Naive thymus-derived CD4-positive, alpha-beta T cell (primary cell): ENCODE measurements around the gene FALEC. TPM values are rescaled to one million over a fixed set of nuclear protein-coding genes. Genes with fewer than 3 reads are reported as not detected.

Experiments used
- ATAC-seq: fragments of 150-1000 bp; cut with Tn5 transposase; 2 replicates; pipeline ENCODE4 v1.10.0; 2021; ENCODE audit warnings: mild to moderate bottlenecking, moderate library complexity
- CTCF ChIA-PET: fragments of 350-600 bp; sonication (Branson Sonifier 250); formaldehyde crosslinking; loops from one replicate; lab custom pipeline; 2021; ENCODE audit warnings: antibody characterized with exemption; lab: Charles Lee
- POLR2A ChIA-PET: fragments of 350-600 bp; sonication (Branson Sonifier 250); formaldehyde crosslinking; loops from one replicate; lab custom pipeline; 2021; ENCODE audit warnings: antibody characterized with exemption, inconsistent platforms; lab: Charles Lee
- DNase-seq, 9 donors: peaks; one replicate each; pipeline versions ENCODE4 v3.0.0 to v3.0.0-alpha.2; 2020 to 2022; ENCODE audit warnings: mixed read lengths in 1 of 9
- H3K27ac ChIP-seq: one replicate; pipeline ENCODE4 v1.7.0; 2013; ENCODE audit warnings: mild to moderate bottlenecking, low read depth, low read length, moderate library complexity
- H3K27me3 ChIP-seq, 2 donors: one replicate each; pipeline ENCODE4 v1.7.0; 2013; ENCODE audit warnings: low read length in 2 of 2, mild to moderate bottlenecking in 2 of 2, moderate library complexity in 2 of 2; ENCODE audit not compliant: control insufficient read depth in 2 of 2, insufficient read depth in 2 of 2
- H3K36me3 ChIP-seq, 3 experiments: 1 replicate in 2 of 3; 2 replicates in 1 of 3; pipeline ENCODE4 v1.7.0; 2013; ENCODE audit warnings: low read length in 3 of 3, mild to moderate bottlenecking in 3 of 3, moderate library complexity in 1 of 3; ENCODE audit not compliant: insufficient read depth in 3 of 3, control insufficient read depth in 2 of 3
- H3K4me1 ChIP-seq, 2 donors: one replicate each; pipeline ENCODE4 v1.7.0; 2013; ENCODE audit warnings: low read length in 2 of 2, mild to moderate bottlenecking in 2 of 2, moderate library complexity in 1 of 2; ENCODE audit not compliant: control insufficient read depth in 2 of 2, insufficient read depth in 2 of 2
- H3K4me3 ChIP-seq: 2 replicates; pipeline ENCODE4 v1.7.0; 2013; ENCODE audit warnings: mild to moderate bottlenecking, low read length
- H3K9me3 ChIP-seq, 3 experiments: 1 replicate in 2 of 3; 2 replicates in 1 of 3; pipeline ENCODE4 v1.7.0; 2013; ENCODE audit warnings: low read length in 3 of 3; ENCODE audit not compliant: control insufficient read depth in 2 of 3
- H3K27ac Mint-ChIP-seq, 9 donors: one replicate each; pipeline ENCODE4 v1.8.0; 2020 to 2022; ENCODE audit warnings: mixed read lengths in 9 of 9, mild to moderate bottlenecking in 8 of 9, moderate library complexity in 5 of 9, inconsistent platforms in 2 of 9
- H3K27me3 Mint-ChIP-seq, 5 donors: one replicate each; pipeline ENCODE4 v1.8.0; 2021 to 2022; ENCODE audit warnings: mixed read lengths in 5 of 5, mild to moderate bottlenecking in 1 of 5
- H3K36me3 Mint-ChIP-seq, 5 donors: one replicate each; pipeline ENCODE4 v1.8.0; 2020 to 2022; ENCODE audit warnings: mixed read lengths in 5 of 5, mild to moderate bottlenecking in 3 of 5, inconsistent platforms in 1 of 5
- H3K4me1 Mint-ChIP-seq, 7 donors: one replicate each; pipeline ENCODE4 v1.8.0; 2020 to 2022; ENCODE audit warnings: mixed read lengths in 7 of 7, mild to moderate bottlenecking in 3 of 7, inconsistent platforms in 1 of 7
- H3K4me3 Mint-ChIP-seq, 10 donors: one replicate each; pipeline ENCODE4 v1.8.0; 2020 to 2022; ENCODE audit warnings: mild to moderate bottlenecking in 10 of 10, mixed read lengths in 10 of 10, moderate library complexity in 6 of 10, inconsistent platforms in 2 of 10
- H3K9me3 Mint-ChIP-seq, 11 donors: one replicate each; pipeline ENCODE4 v1.8.0; 2020 to 2022; ENCODE audit warnings: mixed read lengths in 11 of 11, mild to moderate bottlenecking in 4 of 11, inconsistent platforms in 1 of 11, moderate library complexity in 1 of 11
- intact Hi-C, 2 donors: fragments of 100-400 bp; cut with micrococcal nuclease; formaldehyde crosslinking; loops; one replicate each; pipeline ENCODE4 v1.15.1; 2023
- polyA plus RNA-seq, 2 donors: library from polyadenylated mRNA; unstranded; fragments of 300-500 nt; fragmentation: Illumina TruSeq; gene quantifications; one replicate each; pipeline ENCODE4 v1.2.3, GENCODE V29; 2021
- total RNA-seq, 6 experiments: library from RNA in 5 of 6; stranded (reverse) in 5 of 6; gene quantifications; 1 replicate in 5 of 6; 2 replicates in 1 of 6; pipeline ENCODE4 v1.2.3 and lab custom pipeline; 2021 to 2026

Gene FALEC
- total and polyA plus RNA-seq, 7 experiments from 2014 or later = 0.44 to 2.5 (median 0.76) TPM; not detected in 4

DNA sequence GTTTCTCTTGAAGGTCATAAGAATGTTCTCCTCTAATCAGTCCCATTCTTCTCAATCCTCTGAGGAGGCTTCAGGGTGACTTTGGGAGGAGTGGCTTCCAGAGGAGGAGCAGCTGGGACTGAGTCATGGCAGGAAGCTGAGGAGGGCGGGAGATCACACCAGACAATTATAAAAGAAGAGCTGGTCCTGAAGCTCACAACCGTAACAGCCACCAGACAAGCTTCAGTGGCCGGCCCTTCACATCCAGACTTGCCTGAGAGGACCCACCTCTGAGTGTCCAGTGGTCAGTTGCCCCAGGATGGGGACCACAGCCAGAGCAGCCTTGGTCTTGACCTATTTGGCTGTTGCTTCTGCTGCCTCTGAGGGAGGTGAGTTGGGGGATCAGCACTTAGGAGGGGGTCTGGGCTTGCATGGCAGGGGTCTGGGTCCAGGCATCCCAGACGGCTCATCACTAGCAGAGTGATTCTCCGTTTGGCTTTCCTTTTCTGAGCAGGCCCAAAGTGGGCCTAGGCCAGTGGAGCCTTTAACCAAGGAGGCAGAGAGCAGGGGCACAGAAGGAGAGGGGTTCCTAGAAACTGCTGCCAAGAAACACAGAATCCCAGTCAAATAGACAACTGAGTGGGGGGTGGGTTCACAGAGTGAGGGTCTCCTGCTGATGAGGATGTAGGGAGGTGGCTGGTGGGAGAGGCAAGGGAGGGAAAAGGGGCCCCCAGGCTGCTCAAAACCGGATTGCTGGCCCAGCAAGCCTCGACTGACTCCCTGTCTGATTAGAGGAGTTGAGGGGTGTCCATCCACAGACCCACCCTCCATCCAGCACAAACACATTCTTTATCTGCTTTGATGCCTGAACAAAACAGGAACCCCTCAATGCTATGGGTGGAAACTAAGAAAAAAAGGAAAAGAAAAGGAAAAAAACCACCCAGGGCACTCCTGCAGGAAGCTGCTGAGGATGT, 7.4 kb upstream of the FALEC start, which contains the start of gene ECM1:
ECM1 (plus strand) TSS at position 198 of the 953 bp plus-strand sequence; CDS start at position 299, 101 bp downstream.
- H3K9me3 ChIP-seq = no peaks in the 10 kb centered on the region
- CTCF ChIA-PET = no interaction called here
- Mint-ChIP-seq H3K4me1 (peaks cover 0 to 10% (median 0%) of the 10 kb centered on the region in 7 donors), H3K4me3 (no peak within 1 kb of the TSS), H3K36me3 (peaks cover 17 to 27% (median 18%) of the 10 kb centered on the region in 5 donors), H3K27me3 (no peaks in the 10 kb centered on the region), H3K9me3 (peaks cover 0 to 1% (median 0%) of the 10 kb centered on the region in 11 donors), H3K27ac (peak within 1 kb of the TSS in 3 of 9 donors; percentile 19 to 26 (median 20))
- H3K27ac ChIP-seq = no peak within 1 kb of the TSS
- DNase-seq = no peak
- peaks cover 0 to 39% (median 8%) of the 10 kb centered on the region in 3 experiments for H3K36me3 ChIP-seq
- POLR2A ChIA-PET = interaction anchor here (0.7 kb wide), 1 partner anchor 189 kb away, joined by 3 read pairs; the partner anchor contains the start of gene GOLPH3L
- H3K4me1 ChIP-seq = no peaks in the 10 kb centered on the region
- no peak within 1 kb of the TSS for H3K4me3 ChIP-seq
- ATAC-seq = peak; percentile 64
- no peaks in the 10 kb centered on the region for H3K27me3 ChIP-seq
- intact Hi-C loops = no loop called here

DNA sequence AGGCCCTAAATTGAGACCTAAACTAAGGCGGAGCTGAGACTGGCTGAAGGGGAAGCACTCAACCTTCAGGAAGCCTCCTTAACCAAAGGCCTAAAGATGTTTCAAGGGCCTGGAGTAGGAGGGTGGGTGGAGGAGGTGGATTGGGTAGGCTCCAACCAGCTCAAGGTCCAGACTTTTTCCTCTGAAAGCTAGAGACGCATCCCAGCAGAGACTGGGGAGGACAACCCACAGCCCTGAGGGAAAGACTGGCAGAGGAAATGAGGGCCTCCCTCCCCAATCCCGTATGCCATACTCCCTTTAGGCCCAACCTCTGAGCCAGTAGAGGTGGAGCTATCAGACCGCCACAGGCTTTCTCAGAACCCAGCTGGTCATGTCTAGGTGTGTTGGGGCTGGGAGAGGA, 6.6 kb upstream of the FALEC start:
- ATAC-seq = no peak
- ChIA-PET CTCF (no interaction called here), POLR2A (no interaction called here)

DNA sequence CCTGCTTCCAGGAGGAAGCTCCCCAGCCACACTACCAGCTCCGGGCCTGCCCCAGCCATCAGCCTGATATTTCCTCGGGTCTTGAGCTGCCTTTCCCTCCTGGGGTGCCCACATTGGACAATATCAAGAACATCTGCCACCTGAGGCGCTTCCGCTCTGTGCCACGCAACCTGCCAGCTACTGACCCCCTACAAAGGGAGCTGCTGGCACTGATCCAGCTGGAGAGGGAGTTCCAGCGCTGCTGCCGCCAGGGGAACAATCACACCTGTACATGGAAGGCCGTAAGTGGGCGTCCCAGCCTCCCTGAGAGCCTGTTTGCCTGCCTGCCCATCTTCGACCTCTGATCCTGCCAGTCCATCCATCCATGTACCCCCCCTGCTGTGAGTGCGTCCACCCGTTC, 4.0 kb upstream of the FALEC start:
- Histone ChIP-seq H3K27me3 (no peaks in the 10 kb centered on the region), H3K36me3 (peaks cover 0 to 10% (median 0%) of the 10 kb centered on the region in 3 experiments), H3K27ac (no peak overlapping the region), H3K9me3 (no peaks in the 10 kb centered on the region), H3K4me1 (peaks cover 0 to 5% of the 10 kb centered on the region in 2 donors), H3K4me3 (no peak overlapping the region)
- Mint-ChIP-seq H3K9me3 (peaks cover 0 to 1% (median 0%) of the 10 kb centered on the region in 11 donors), H3K36me3 (peaks cover 2 to 11% (median 5%) of the 10 kb centered on the region in 5 donors), H3K4me3 (no peak overlapping the region), H3K4me1 (peaks cover 6 to 20% (median 7%) of the 10 kb centered on the region in 7 donors), H3K27me3 (no peaks in the 10 kb centered on the region), H3K27ac (no peak overlapping the region)
- DNase-seq = no peak
- ATAC-seq = no peak
- ChIA-PET POLR2A (no interaction called here), CTCF (no interaction called here)
- intact Hi-C loops = no loop called here

More for the DNA sequence above, 6.6 kb upstream of the FALEC start:
- no peaks in the 10 kb centered on the region for H3K4me1 ChIP-seq
- H3K36me3 ChIP-seq = peaks cover 0 to 36% (median 7%) of the 10 kb centered on the region in 3 experiments
- H3K9me3 ChIP-seq = no peaks in the 10 kb centered on the region
- no peak overlapping the region for H3K27ac ChIP-seq
- intact Hi-C loops = no loop called here
- Mint-ChIP-seq H3K4me3 (no peak overlapping the region), H3K27me3 (no peaks in the 10 kb centered on the region), H3K36me3 (peaks cover 15 to 24% (median 16%) of the 10 kb centered on the region in 5 donors), H3K9me3 (peaks cover 0 to 1% (median 0%) of the 10 kb centered on the region in 11 donors), H3K4me1 (peaks cover 0 to 12% (median 0%) of the 10 kb centered on the region in 7 donors), H3K27ac (no peak overlapping the region)
- H3K4me3 ChIP-seq = no peak overlapping the region
- no peak for DNase-seq
- no peaks in the 10 kb centered on the region for H3K27me3 ChIP-seq

DNA sequence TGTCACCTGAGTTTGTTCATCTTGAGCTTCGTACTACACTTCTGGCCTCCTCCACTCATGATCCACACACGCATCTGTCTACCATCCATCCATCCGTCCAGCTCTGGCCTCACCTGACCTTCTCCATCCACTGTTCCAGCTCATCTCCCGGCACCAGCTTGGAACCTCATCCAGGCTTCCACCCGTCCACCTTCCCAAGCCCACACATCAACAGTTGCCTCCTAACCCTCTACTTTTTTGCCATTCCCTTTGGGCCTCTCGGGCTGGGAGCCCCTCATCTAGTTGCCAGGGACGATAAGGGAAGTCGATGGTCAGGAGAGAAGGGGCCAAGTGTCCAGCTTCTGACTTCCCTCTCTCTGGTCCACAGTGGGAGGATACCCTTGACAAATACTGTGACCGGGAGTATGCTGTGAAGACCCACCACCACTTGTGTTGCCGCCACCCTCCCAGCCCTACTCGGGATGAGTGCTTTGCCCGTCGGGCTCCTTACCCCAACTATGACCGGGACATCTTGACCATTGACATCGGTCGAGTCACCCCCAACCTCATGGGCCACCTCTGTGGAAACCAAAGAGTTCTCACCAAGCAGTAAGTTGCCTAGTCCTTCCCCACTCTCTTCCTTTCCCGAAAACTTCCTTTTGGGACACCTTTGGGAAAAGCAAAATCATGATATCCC, 3.4 kb upstream of the FALEC start:
- POLR2A ChIA-PET = no interaction called here
- Histone ChIP-seq H3K36me3 (peaks cover 0 to 5% (median 0%) of the 10 kb centered on the region in 3 experiments), H3K27ac (no peak overlapping the region), H3K4me1 (peaks cover 0 to 6% of the 10 kb centered on the region in 2 donors), H3K27me3 (no peaks in the 10 kb centered on the region), H3K9me3 (no peaks in the 10 kb centered on the region), H3K4me3 (no peak overlapping the region)
- DNase-seq (no peak), ATAC-seq (no peak)
- peaks cover 9 to 24% (median 10%) of the 10 kb centered on the region in 7 donors for H3K4me1 Mint-ChIP-seq
- peak overlapping the region in 1 of 10 donors; percentile 16 for H3K4me3 Mint-ChIP-seq
- H3K9me3 Mint-ChIP-seq = peaks cover 0 to 1% (median 0%) of the 10 kb centered on the region in 11 donors
- CTCF ChIA-PET = no interaction called here
- intact Hi-C loops = no loop called here
- H3K36me3 Mint-ChIP-seq = peaks cover 0 to 6% (median 0%) of the 10 kb centered on the region in 5 donors
- H3K27ac Mint-ChIP-seq = peak overlapping the region in 1 of 9 donors; percentile 84
- no peaks in the 10 kb centered on the region for H3K27me3 Mint-ChIP-seq

DNA sequence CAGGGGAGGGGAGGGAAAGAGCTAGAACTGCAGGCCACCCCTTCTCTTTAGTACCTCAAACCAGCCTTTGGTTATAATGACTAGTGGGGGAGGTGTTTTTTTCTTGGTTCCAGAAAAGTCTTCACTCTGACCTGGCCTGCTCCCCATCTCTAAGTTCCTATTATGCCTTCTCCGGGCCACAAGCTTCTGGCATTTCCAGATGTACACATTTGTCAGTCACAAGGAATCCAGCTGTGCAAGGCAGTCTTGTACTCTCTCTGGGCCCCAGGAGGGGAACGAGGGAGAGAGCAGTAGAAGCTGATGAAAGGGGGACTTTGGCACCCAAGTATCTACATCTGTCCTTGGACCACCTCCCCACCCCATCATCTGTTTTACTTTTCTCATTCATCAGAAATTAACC, 2.7 kb upstream of the FALEC start:
- CTCF ChIA-PET = no interaction called here
- H3K4me1 ChIP-seq = peaks cover 0 to 6% of the 10 kb centered on the region in 2 donors
- H3K27ac ChIP-seq = no peak overlapping the region
- H3K4me3 Mint-ChIP-seq = no peak overlapping the region
- ATAC-seq (no peak), DNase-seq (no peak)
- H3K9me3 Mint-ChIP-seq = peaks cover 0 to 1% (median 0%) of the 10 kb centered on the region in 11 donors
- no peak overlapping the region for H3K27ac Mint-ChIP-seq
- POLR2A ChIA-PET = no interaction called here
- H3K27me3 Mint-ChIP-seq = no peaks in the 10 kb centered on the region
- intact Hi-C loops = no loop called here
- peaks cover 0 to 5% (median 0%) of the 10 kb centered on the region in 5 donors for H3K36me3 Mint-ChIP-seq
- H3K9me3 ChIP-seq = no peaks in the 10 kb centered on the region
- no peaks in the 10 kb centered on the region for H3K27me3 ChIP-seq
- H3K4me3 ChIP-seq = no peak overlapping the region
- peaks cover 0 to under 1% (median 0%) of the 10 kb centered on the region in 3 experiments for H3K36me3 ChIP-seq
- H3K4me1 Mint-ChIP-seq = peaks cover 9 to 21% (median 10%) of the 10 kb centered on the region in 7 donors

DNA sequence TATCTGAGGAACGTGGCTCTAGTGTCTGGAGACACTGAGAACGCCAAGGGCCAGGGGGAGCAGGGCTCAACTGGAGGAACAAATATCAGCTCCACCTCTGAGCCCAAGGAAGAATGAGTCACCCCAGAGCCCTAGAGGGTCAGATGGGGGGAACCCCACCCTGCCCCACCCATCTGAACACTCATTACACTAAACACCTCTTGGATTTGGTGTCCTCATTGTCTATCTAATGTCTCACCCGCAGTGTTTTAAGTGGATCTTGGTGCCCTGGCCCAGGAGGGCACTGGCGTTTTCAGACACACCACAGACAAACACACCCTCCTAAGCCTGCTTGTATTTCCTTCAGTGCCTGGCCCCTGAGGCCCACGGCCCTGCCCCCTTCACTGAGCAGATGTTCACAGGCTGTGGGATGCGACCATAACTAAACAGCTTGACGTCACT, 2.2 kb upstream of the FALEC start:
- ChIA-PET POLR2A (interaction anchor here (0.6 to 0.7 kb wide), 2 partner anchors 29 to 55 kb away, joined by 3 to 5 read pairs; no protein-coding TSS in a partner anchor), CTCF (interaction anchor here (0.6 to 0.7 kb wide), 3 partner anchors 10 to 252 kb away, joined by 5 to 9 read pairs (median 6); no protein-coding TSS in a partner anchor)
- Histone ChIP-seq H3K36me3 (no peaks in the 10 kb centered on the region), H3K27ac (no peak overlapping the region), H3K9me3 (no peaks in the 10 kb centered on the region), H3K27me3 (no peaks in the 10 kb centered on the region), H3K4me1 (peaks cover 0 to 6% of the 10 kb centered on the region in 2 donors), H3K4me3 (no peak overlapping the region)
- Mint-ChIP-seq H3K4me3 (peak overlapping the region in 5 of 10 donors; percentile 3 to 49 (median 26)), H3K36me3 (peaks cover 0 to 5% (median 0%) of the 10 kb centered on the region in 5 donors), H3K27ac (no peak overlapping the region), H3K27me3 (no peaks in the 10 kb centered on the region), H3K9me3 (peaks cover 0 to 1% (median 0%) of the 10 kb centered on the region in 11 donors), H3K4me1 (peaks cover 9 to 17% (median 10%) of the 10 kb centered on the region in 7 donors)
- no peak for DNase-seq
- ATAC-seq = no peak
- intact Hi-C loops = no loop called here
